NOMO-1 (cell line): ENCODE data around the gene KIF6.

ENCODE experiments used
- DNase-seq, 2 experiments: peaks; one replicate each; lab custom pipeline; 2025; ENCODE audit not compliant: unreplicated experiment in 2 of 2; lab: John Stamatoyannopoulos, UW

The KIF6 gene

DNA sequence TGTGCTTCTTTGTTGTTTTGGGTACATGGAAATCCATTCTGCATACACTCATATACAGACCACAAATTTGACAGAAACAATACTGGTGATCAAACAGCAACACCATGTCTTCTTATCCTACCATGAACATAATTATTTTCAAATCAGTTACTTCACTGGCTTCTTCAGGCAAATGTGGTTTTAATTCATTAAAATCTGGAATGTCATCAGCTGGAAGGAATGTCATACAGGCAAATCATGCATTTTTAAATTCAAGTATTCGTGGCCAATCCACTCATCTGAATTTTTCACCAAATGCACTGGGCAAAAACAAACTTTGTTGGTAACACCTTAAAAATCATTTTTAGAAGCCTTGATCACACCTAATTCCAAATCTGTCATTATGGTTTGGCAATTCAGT is 59.3 kb downstream of the KIF6 start:
- DNase-seq = no peak

DNA sequence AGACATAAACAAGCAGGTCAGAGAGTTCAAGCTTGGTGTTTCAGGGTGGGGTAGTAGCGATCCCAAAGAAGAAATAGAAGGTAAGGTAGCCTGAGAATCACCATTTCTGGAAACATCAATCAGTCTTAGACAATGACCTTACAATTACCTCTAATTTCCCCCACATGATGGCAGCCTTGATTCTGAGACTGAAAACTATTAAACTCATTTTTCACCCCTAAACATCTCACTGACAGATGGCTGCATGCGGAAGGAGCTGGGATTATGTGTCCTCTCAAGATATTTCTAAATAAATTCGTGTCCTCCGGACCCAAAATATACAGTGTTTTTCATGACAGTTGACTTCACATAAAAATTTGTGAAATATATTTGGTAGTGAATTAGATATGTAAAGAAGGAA is 61.0 kb downstream of the KIF6 start:
- DNase-seq = no peak

DNA sequence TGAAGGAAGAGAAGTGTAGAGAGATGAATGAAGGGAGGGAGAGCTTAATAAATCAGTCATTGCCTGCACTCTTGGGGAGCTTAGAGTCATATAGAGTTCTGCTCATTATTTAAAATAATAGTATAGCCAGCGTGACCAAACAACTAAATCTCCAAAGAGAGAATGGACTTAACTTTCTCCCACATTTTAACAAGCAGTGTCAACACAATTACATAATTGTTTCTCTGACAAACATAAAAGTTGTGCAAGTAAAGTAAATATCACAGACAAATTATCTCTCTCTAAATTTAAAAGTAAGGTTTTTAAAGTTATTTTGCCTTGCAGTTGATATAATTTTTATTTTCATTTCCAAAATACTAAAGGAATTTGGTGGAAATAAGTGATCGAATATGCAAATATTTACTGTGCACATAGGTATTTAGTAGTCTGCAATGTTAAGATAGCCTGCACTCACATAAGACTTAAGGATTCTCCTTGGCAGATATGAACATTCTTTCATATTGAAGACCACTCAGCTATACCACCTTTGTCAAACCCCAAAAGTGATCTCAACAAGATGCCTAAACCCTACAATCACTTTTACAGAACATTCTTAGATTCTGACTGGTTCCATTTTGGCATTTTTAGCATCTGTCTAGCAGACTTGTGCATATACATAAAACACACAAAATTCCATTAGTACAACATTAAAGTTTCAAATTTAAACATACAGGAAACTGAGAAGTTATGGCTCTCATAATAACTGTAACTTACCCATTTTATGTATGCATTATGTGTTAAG is 67.7 kb downstream of the KIF6 start:
- no peak for DNase-seq

DNA sequence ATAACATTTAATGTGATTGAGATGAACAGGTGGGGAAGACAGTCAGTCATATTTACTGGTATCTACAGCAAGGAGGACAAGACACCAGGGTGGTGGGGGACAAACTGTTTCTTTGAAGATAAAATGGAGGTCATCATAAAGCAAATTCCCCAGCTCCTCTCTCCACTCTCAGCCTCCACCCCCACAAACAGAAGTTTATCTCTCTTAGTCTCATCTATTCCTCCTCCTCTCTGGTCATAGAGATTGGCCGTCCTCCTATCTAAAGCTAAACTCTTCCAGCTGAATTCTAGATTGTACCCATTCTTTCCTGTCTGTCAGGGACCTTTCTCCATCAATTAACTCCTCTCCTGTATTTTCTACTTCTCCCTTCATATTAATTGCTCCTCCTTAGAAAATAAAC is 71.1 kb downstream of the KIF6 start:
- no peak for DNase-seq

DNA sequence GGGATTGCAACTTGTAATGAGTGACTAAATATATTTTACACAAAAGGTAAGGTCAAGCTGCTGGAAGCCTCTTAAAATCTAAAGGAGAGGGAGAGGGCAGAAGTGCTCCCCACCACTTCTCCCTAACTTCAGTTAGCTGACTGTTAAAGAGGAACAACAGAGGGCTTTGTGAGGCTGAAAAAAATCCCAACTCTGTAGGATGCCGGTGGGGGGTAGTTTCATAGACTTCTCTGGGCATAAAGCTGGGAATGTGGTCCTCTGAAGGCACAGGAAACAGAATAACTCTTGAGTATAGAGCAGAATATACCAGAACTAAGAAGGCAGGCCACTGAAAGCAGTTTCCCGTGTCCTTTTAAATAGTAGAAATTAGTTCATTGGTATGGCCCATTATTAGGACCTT is 71.6 kb downstream of the KIF6 start:
- no peak for DNase-seq

DNA sequence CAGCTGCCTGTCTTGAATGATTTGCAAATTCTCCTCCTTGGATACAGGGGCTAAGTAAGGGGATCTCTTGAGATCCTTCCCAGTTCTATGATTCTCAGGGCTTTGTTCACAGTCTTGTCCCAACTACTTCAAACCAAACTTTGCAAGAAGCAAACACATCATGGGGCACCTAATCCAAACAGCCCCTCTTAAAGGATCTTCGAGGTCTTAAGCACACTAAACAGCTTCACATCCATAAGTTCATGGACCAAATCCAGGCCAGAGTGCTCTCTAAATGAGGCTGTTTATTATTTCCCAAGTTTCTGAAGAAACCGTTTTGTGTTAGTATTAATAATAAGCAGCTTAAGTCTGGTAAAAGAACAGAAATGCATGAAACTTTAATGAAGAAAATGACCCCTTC is 75.2 kb downstream of the KIF6 start:
- DNase-seq = no peak

DNA sequence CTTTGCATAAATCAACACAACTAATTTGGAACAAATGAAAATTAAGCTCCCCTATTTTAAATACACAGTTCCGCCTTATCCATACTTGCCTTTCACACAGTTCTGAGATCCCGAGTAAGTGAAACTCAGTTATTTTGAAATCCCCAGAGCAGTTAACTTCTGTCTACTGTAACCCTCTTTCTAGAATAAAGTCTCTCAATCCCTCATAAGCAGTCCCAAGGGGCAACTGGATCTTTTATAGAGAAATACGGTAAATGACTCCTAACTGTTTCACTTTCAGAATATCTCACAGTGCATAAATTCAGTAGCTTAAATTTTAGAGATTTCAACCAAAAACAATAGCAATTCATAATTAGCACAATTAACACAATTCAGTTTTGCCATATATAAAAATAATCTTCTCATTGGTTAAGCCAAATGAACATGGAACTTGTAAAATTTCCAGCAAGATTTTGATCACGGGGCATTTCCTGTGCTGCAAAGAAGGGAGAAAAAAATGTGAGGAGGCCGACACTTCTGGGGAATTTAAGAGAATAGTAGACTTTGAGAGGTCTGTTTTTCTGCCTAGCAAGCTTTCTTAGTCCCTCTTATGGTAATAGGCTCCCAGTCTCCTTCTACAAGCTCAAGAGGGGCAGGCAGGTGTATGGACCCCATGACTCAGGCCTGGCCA is 78.3 kb downstream of the KIF6 start:
- no peak for DNase-seq

DNA sequence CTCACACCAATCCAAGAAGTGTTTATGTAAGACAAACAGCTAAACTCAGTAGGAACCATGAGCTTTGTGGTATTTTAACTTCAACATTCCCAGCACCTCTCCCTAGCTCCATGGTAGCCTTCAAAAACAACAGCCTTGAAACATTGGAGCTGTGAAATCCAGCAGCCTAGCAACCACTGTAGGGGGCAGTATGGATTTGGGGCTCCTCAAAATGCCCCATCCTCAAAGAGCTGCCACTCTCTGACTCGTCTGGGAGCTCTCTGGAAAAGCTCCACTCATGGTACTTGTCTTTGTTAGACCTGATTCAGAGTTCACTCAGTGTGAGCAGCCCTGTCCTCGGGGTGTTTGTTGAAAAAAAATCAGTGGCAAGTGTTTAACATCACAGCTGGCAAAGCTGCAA is 82.9 kb downstream of the KIF6 start:
- no peak for DNase-seq

DNA sequence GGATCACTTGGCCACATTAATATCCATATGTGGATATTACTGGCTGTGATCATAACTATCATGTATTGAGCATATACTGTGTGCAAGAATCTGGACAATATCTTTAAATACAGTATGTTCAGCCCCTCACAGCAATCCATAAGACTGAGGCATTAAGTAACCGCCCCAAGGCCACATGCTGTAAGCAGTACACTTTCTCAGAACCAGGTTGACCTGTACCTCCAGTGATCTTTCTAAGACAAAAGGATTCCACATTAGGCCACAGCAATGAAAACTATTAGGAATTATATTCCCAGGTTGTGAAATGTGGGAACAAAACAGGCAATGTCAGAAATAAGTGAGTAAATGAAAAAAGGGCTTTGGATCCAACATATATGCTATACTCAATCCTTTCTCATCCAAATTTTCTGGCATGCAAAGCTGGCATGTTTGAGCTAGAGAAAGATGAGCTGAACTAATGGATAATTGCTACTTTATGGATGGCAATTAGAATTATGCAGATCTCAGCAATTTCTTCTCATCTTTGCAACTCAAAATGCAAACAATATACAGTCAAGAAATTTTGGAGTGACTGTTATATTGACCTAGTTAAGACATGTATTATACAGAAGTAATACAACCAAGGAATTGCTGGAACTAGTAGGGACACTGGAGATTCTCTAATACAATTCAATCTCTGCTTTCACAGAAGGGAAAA is 86.9 kb downstream of the KIF6 start:
- no peak for DNase-seq

DNA sequence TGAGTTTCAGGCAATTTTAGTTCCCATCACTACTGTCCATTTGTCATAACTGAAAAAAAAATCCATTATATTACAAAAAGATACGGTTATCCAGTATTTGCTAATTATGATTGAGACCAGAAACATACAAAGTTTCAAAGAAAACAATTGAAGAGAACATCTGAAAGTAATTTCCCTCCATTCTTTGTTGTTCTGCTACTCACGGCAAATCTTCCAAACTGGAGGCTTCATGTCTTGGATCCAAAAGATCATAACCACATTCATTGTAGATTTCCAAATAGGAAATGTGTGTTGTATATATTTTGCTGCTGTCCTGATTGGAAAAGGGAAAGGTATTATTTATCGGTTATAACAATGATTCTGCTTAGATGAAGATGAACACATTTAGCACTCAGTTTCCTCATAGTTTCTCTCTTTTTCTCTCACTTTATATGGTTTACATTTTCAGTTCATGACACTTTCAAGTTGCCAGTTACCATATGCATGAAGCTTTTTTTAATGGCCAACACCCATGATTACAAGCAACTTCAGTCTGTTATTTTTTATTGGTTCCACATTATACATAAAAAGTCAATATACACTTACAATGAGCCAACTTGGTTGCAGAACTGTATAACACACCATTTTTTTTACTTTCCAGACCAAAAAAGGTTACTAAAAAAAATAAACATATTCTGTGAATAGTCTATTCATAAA is 90.4 kb downstream of the KIF6 start:
- DNase-seq = no peak

DNA sequence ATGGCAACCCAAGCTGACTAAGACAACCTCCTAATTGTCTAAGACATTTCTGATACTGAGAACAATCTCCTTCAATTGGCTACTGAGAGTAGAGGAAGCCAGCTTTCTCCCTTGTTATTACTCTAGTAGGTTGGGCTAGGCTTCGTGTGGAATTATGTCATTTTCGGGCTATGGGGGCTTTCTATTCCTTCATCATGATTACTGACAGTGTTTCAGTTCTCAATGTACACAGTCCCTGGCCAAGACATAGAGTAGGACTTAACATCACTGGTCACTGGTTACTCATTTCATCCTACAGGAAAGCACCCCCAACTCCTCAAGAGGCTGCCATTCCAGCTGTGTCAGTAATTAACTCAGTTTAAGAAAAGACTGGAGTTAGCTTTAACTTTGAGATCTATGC is 100.0 kb downstream of the KIF6 start:
- DNase-seq = no peak

DNA sequence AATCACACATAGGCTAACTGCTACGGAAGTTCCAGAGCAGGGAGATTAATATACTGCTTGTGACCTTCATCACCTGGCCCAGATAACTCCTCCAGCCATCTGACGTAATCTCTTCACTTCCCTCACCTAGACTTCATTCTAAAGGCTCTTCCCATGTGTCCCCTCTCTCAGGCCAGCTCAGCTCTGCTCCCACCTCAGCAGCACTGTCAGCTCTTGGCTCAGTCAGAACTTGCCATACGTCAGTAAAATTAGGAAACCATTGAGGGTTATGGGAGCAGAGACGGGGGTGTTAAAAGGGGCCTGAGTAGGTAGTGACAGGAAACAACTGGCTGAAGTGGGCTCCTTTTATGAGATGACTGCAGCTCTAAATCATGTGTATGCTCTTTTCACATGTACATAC is 101.5 kb downstream of the KIF6 start:
- DNase-seq = no peak

DNA sequence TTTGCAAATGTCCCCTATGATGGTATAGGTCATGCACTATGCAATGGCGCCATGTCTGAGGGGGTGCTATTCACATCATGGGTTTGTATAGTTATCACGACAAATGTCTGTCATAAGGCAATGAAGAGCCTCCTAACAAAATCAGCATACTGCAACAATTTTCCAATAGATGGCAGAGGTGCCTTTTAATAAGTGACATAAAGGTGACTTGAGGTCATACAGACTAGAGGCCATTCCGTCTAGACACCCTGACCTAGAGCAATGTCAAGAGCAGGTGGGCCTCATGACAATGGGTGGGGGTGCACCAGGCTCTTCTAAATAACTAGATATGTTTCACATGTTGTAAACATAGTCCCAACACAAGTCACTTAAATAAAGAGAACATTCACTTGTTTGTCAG is 107.7 kb downstream of the KIF6 start:
- no peak for DNase-seq

DNA sequence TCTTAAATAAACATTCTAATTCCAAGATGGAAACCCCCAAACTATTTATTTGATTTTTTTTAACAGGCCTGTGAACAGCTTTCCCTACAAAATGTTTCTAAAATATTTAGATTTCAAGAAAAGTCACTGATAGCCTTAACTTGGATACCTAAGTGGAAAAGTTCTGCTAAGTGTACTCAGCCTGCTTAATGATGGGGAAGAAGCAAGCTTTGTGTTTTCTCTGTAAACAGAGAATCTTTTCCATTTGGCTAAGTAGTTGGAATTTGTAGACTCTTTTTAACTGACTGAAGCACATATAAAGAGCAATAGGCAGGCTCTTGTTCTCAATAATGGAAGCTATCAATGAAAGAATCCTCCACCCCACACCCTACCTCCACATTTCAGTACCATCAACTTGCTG is 108.2 kb downstream of the KIF6 start:
- DNase-seq = no peak

DNA sequence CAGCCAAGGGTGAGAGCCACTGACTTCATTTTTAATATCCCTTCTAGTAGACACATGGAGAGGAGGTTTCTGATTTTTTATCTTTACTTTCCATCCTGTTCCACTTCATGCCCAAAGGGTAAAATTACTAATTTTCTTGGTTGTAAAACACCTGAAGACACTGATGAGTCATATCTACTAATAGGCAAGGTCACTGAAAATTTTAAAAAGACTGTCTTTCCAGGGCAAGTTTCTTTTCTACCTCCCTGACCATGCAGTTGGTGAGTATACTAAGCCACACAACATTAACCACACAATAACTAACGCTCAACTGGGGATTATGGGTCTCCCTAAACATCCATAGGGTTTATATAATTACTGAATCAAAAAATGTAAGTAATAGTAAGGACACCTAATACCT is 109.6 kb downstream of the KIF6 start:
- DNase-seq = no peak

DNA sequence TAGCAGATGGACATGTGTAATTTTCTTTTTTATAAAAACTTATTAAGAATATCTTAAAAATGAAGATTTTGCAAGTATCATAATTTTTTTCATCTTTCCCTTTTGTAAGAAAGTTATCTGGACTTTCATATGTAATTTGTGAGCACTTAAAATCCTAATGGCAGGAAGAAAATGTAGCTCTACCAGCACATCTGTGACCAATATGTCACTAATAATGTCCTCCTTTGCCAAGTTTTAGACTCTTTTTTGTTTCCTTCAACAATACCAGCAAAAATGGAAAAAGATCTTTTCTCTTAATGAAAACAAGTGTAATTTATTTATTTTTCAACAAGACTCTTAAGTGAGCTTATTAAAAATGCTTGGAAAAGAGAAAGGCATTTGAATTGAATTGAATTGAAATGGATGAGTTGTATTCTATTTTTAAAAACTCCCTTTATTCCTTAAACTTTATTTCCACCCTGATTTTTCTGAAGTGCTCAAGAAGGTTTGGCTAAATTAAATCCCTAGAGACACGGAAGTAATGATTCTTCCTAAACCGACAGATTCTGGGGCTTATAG is 110.7 kb downstream of the KIF6 start:
- no peak for DNase-seq

DNA sequence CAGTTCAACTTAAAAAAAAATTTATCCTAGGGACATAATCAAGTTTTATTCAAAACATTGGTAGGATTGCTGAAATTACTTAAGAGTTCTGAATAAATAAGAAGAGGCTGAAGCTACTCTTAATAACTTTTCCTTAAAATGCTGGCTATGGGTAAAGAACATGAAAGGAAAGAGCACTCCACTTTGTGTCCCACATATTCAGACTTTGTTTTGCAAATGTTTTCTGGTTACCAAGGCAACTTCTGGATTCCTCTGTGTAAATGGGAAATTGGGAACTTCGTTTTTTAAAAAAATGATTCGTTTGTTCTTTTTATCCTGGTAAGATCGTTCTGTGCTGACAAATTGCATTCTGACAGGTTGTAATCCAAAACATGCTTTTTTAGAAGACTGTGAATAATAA is 115.0 kb downstream of the KIF6 start:
- DNase-seq = no peak

DNA sequence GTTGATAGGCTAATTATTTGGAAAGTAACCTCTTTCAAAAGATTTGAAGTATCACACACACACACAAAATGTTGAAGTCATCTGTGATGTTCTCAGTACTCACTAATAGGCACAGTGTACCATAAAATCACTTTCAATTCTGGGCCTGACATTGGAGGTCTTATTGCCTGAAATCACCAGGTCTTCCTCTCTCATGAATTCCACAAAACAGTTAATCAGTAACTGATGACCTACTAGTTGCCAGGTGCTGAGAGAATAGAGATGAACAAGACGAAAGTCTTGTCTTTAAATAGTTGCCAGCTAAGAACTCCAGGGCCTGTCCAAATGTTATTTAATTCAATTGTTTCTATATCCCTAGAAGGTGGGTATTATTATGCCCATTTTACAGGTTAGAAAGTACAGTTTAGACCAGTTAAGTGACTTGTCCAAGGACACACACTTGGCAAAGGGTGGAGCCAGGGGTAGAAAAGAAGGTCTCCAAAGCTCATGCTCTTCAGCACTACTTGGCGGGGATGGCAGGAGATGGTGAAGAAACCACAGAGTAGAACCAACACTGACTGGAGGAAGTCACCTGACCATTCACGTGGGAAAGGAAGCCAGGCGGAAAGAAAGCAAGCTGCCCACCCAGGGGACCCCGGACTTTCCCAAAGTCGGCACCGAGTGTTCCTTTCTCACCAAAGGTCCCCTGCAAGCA is 116.4 kb downstream of the KIF6 start:
- DNase-seq = no peak

DNA sequence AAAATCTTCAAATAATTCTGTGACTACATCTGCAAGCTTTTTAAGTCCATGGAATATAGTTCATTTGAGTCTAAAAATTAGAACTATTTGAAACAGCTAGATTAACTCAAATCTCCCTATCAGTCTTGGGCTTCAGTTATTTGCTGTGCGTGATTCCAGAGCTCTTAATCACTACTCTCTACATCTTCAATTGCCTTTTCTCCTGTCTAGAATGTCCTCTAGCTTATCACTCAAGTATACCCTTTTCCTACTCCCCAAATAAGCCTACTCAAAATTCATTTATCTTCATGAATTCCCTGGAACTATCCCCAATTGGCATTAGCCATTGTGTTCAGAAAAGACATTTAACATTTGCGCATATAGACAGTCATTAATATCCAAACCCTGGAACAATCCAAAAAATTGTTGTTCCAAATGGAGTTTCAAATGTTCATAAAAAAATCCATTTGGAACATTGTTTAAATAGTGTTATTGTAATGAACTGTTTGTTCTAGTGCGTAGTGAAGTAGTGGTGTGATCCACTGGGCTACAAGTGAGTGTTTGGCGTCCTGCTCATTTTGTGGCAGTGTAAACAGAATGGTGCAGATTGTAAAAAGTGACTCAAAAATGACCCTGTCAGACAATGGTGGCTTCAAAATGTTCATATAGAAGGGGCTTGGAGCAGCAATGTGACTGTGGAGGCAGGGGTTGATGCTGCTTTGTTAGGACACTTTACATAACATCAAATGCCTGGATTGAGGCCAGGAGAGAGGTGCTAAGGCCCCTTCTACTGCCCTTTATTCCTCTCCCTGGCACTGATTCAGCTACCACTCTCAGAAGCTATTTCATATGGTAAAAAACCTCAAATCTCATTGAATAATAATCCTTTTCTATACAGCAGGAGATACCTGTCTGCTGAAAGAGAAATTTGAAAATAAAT is 122.3 kb downstream of the KIF6 start:
- no peak for DNase-seq

DNA sequence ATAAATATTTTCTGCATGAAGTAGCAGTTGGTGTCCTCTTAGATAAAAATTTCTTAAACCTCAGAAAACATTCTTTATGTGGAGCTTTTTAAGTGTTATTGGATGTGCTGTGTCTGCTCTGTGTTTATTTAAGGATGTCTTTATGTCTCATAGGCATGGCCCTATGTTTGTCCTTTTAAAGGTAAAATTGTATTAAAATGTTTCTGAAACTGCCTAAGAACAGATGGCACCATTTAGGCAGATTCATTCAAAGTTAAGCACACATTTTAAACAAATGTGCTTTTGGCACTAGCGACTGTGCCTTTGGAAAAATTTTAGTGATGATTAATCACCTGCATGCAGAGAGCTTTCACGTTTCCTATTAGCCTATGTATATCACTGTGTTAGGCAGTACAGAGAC is 125.2 kb downstream of the KIF6 start:
- no peak for DNase-seq
